Adrenal gland (tissue), 12 donors: ENCODE data around the gene DSCAML1. TPM values are rescaled to one million over a fixed set of nuclear protein-coding genes. Genes with fewer than 3 reads are reported as not detected.

Experiments used
- DNase-seq, 7 donors: peaks; one replicate each; pipeline ENCODE4 v3.0.0-alpha.2; 2019 to 2020
- H3K27ac ChIP-seq, 5 donors: fragments of 200-600 bp; sonication (generic) in 4 of 5; 1 replicate in 3 of 5; 2 replicates in 2 of 5; pipeline versions ENCODE4 v1.5.1 to v1.8.0; 2016 to 2020; ENCODE audit warnings: mild to moderate bottlenecking in 1 of 5
- H3K27me3 ChIP-seq: fragments of 200-600 bp; 2 replicates; pipeline ENCODE4 v1.8.0; 2021
- H3K36me3 ChIP-seq, 2 donors: fragments of 200-600 bp; replicated peaks in 1 of 2; 1 replicate in 1 of 2; 2 replicates in 1 of 2; pipeline versions ENCODE4 v1.5.1 to v1.8.0; 2018 to 2022
- H3K4me1 ChIP-seq, 2 donors: fragments of 200-600 bp; replicated peaks in 1 of 2; 1 replicate in 1 of 2; 2 replicates in 1 of 2; pipeline versions ENCODE4 v1.5.1 to v1.8.0; 2018 to 2021
- H3K4me3 ChIP-seq, 4 donors: fragments of 200-600 bp; sonication (generic) in 3 of 4; one replicate each; pipeline ENCODE4 v1.5.1; 2016 to 2018
- H3K9me3 ChIP-seq, 3 donors: fragments of 200-600 bp; sonication (generic) in 1 of 3; replicated peaks in 1 of 3; 1 replicate in 2 of 3; 2 replicates in 1 of 3; pipeline versions ENCODE4 v1.5.1 to v1.8.0; 2016 to 2021
- POLR2A ChIP-seq, 2 donors: fragments of 450-650 bp; IDR thresholded peaks; one replicate each; pipeline ENCODE4 v1.6.1; 2017; ENCODE audit warnings: antibody characterized with exemption in 2 of 2, mild to moderate bottlenecking in 2 of 2, moderate library complexity in 1 of 2
- WGBS, 4 donors: extraction: QIAGEN DNeasy Blood & Tissue Kit in 2 of 4; methylation state at CpG; one replicate each; pipeline versions ENCODE4 v1.1.5 to v1.1.7; 2013 to 2017; 5-methylcytosine and 5-hydroxymethylcytosine counted together
- intact Hi-C, 2 donors: fragments of 100-400 bp; cut with DNase I; formaldehyde crosslinking; loops; one replicate each; pipeline versions ENCODE4 v1.14.1 to v1.15.0; 2022 to 2023
- polyA plus RNA-seq, 3 donors: library from polyadenylated mRNA; stranded (reverse); fragments of 200-250 nt in 2 of 3; fragments of 350-450 nt in 1 of 3; fragmentation: Illumina TruSeq in 1 of 3; extraction: RNeasy Lipid Tissue Mini Kit (QIAGEN cat#74804) in 1 of 3; gene quantifications; one replicate each; pipeline ENCODE4 v1.2.3, GENCODE V29; 2013 to 2014
- total RNA-seq, 9 donors: library from RNA; depleted of rRNA in 4 of 9; stranded (reverse); fragments of >200 nt in 4 of 9; fragments of 120-200 nt in 1 of 9; fragmentation: NEBNext Ultra II Directional in 1 of 9; extraction: Animal tissue kit (Norgen Biotek cat#: 25700) in 1 of 9; gene quantifications; one replicate each; pipeline versions ENCODE4 v1.1.0 to v1.2.4, GENCODE V29; 2013 to 2023
- TF ChIP-seq, protein P1 (sequence below), 6 experiments: fragments of 450-650 bp in 4 of 6; fragments of 200-600 bp in 2 of 6; sonication (generic) in 1 of 6; IDR thresholded peaks; 1 replicate in 5 of 6; 2 replicates in 1 of 6; pipeline versions ENCODE4 v1.5.1 to v1.8.0; 2016 to 2021; ENCODE audit warnings: antibody characterized with exemption in 6 of 6, mild to moderate bottlenecking in 2 of 6, moderate library complexity in 1 of 6
- donor health status: healthy with polysubstance abuse.
- donor health status: Bipolar disorder and iron deficiency.
- donor health status: DM: yes; HTN: yes; CAD: no.
- donor health status: DM: no; HTN: no; CAD: no.
- donor health status: DM: no; HTN: no; CAD: no.
- donor health status: DM: yes; HTN: yes; CAD: no.

Gene DSCAML1
- total and polyA plus RNA-seq, 12 donors, result 0.09 to 1.9 (median 0.55) TPM; not detected in 1

GRCh38 chr11:117419482-117420142 lies 377.4 kb downstream of the DSCAML1 start:
- intact Hi-C loops, result loop anchor here in 1 of 2 donors (10.0 kb wide), 1 partner anchor 635 kb away; no protein-coding TSS in a partner anchor

GRCh38 chr11:117418737-117419481 lies 378.1 kb downstream of the DSCAML1 start:
- Histone ChIP-seq H3K27ac (no peak overlapping the region), H3K9me3 (no peaks in the 10 kb centered on the region), H3K27me3 (no peaks in the 10 kb centered on the region), H3K4me3 (no peak overlapping the region), H3K4me1 (no peaks in the 10 kb centered on the region), H3K36me3 (no peaks in the 10 kb centered on the region)
- WGBS, 4 donors, result 86 to 91% (median 89%) methylated on average over 10 to 12 of the region's 12 CpGs
- no peak for TF ChIP-seq POLR2A (IDR thresholded peaks at IDR 0.05)
- TF ChIP-seq, protein P1, sequence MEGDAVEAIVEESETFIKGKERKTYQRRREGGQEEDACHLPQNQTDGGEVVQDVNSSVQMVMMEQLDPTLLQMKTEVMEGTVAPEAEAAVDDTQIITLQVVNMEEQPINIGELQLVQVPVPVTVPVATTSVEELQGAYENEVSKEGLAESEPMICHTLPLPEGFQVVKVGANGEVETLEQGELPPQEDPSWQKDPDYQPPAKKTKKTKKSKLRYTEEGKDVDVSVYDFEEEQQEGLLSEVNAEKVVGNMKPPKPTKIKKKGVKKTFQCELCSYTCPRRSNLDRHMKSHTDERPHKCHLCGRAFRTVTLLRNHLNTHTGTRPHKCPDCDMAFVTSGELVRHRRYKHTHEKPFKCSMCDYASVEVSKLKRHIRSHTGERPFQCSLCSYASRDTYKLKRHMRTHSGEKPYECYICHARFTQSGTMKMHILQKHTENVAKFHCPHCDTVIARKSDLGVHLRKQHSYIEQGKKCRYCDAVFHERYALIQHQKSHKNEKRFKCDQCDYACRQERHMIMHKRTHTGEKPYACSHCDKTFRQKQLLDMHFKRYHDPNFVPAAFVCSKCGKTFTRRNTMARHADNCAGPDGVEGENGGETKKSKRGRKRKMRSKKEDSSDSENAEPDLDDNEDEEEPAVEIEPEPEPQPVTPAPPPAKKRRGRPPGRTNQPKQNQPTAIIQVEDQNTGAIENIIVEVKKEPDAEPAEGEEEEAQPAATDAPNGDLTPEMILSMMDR (IDR thresholded peaks at IDR 0.05), result no peak
- no peak for DNase-seq
- intact Hi-C loops, result no loop called here

More at GRCh38 chr11:117419482-117420142, 377.4 kb downstream of the DSCAML1 start:
- DNase-seq, result no peak
- no peaks in the 10 kb centered on the region for H3K27me3 ChIP-seq
- WGBS, 4 donors, result 72 to 82% (median 80%) methylated on average over 10 to 12 of the region's 12 CpGs
- no peaks in the 10 kb centered on the region for H3K9me3 ChIP-seq
- H3K27ac ChIP-seq, result no peak overlapping the region
- no peak overlapping the region for H3K4me3 ChIP-seq
- no peaks in the 10 kb centered on the region for H3K4me1 ChIP-seq
- TF ChIP-seq, protein P1 (IDR thresholded peaks at IDR 0.05), result no peak
- H3K36me3 ChIP-seq, result no peaks in the 10 kb centered on the region

GRCh38 chr11:117417856-117418255 lies 379.2 kb downstream of the DSCAML1 start:
- Histone ChIP-seq H3K4me3 (no peak overlapping the region), H3K36me3 (no peaks in the 10 kb centered on the region), H3K9me3 (no peaks in the 10 kb centered on the region), H3K27me3 (no peaks in the 10 kb centered on the region), H3K4me1 (no peaks in the 10 kb centered on the region), H3K27ac (no peak overlapping the region)
- intact Hi-C loops, result no loop called here
- no peak for TF ChIP-seq POLR2A (IDR thresholded peaks at IDR 0.05)
- TF ChIP-seq, protein P1 (IDR thresholded peaks at IDR 0.05), result no peak
- DNase-seq, result no peak
- 76 to 91% (median 80%) methylated on average over 12 of the region's 12 CpGs for WGBS, 4 donors

DNA sequence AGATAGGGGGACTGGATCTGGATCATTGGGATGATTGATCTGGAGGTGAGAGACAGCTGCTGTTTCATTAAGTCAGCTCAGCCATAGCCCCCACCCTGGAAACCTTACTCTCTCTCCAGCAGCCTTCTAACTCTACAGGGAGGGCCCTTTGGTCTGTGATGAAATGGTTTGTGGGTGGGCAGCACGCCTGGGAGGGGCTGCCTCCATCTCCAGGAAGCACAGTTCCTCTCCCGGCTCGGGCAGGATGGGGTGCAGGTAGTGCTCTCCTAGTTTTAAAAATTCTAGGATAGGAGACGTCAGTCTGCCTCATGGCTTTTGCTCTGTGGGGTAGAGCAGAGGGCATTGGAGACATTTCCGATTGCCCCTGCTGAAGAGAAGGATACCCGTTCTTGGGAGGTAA lies 379.7 kb downstream of the DSCAML1 start:
- TF ChIP-seq, protein P1 (IDR thresholded peaks at IDR 0.05), result no peak
- no peak for TF ChIP-seq POLR2A (IDR thresholded peaks at IDR 0.05)
- no peaks in the 10 kb centered on the region for H3K4me1 ChIP-seq
- intact Hi-C loops, result no loop called here
- H3K27ac ChIP-seq, result no peak overlapping the region
- no peak for DNase-seq
- H3K27me3 ChIP-seq, result no peaks in the 10 kb centered on the region
- no peak overlapping the region for H3K4me3 ChIP-seq
- 30 to 57% (median 53%) methylated on average over 3 to 6 of the region's 6 CpGs for WGBS, 4 donors
- peaks cover 0 to under 1% of the 10 kb centered on the region in 2 donors for H3K36me3 ChIP-seq
- H3K9me3 ChIP-seq, result no peaks in the 10 kb centered on the region
